SK-N-SH (cell line): ENCODE measurements around the gene KRT73. TPM values are rescaled to one million over a fixed set of nuclear protein-coding genes. Genes with fewer than 3 reads are reported as not detected.
A peak's percentile ranks its signal among the peaks of the same experiment; 100 is the strongest.

Source experiments
- CTCF ChIA-PET: fragments of 300-600, 350-600 bp; formaldehyde crosslinking; extraction: SDS; loops from one replicate; lab custom pipeline; 2021; lab: Yijun Ruan, JAX
- POLR2A ChIA-PET: fragments of 350-600 bp; sonication (Branson Sonifier 250); formaldehyde crosslinking; extraction: SDS; loops from one replicate; lab custom pipeline; 2020; ENCODE audit warnings: antibody characterized with exemption, inconsistent platforms; lab: Yijun Ruan, JAX
- DNase-seq: peaks from one replicate; pipeline ENCODE4 v3.0.0; 2012
- H2AFZ ChIP-seq: fragments of 200-600 bp; sonication (generic); 2 replicates; pipeline ENCODE4 v1.8.1; 2016; ENCODE audit warnings: antibody characterized with exemption, mild to moderate bottlenecking, low read depth
- H3F3A ChIP-seq: fragments of 200-600 bp; sonication (generic); replicated peaks from 2 replicates; pipeline ENCODE3; 2016; ENCODE audit warnings: antibody characterized with exemption, mild to moderate bottlenecking; ENCODE audit not compliant: insufficient read depth
- H3K27ac ChIP-seq, 2 experiments: fragments of 200-500 bp in 1 of 2; fragments of 200-600 bp in 1 of 2; sonication (Bioruptor generic) in 1 of 2; sonication (generic), shearing (Covaris generic) in 1 of 2; 2 replicates each; pipeline versions ENCODE4 v1.5.1 to v1.6.1; 2014 to 2016; ENCODE audit warnings: low read depth in 2 of 2, inconsistent platforms in 1 of 2, low read length in 1 of 2, mild to moderate bottlenecking in 1 of 2, mixed read lengths in 1 of 2
- H3K27me3 ChIP-seq: fragments of 200-600 bp; sonication (generic), shearing (Covaris generic); 2 replicates; pipeline ENCODE4 v1.6.1; 2016; ENCODE audit warnings: mixed run types; ENCODE audit not compliant: insufficient read depth
- H3K36me3 ChIP-seq, 2 experiments: fragments of 200-500 bp in 1 of 2; fragments of 200-600 bp in 1 of 2; sonication (Bioruptor generic) in 1 of 2; sonication (generic) in 1 of 2; replicated peaks in 1 of 2; 2 replicates each; pipeline versions ENCODE3 to v1.5.1; 2014 to 2016; ENCODE audit warnings: low read length in 1 of 2, mild to moderate bottlenecking in 1 of 2; ENCODE audit not compliant: insufficient read depth in 2 of 2, control insufficient read depth in 1 of 2
- H3K4me1 ChIP-seq, 2 experiments: fragments of 200-500 bp in 1 of 2; fragments of 200-600 bp in 1 of 2; sonication (Bioruptor generic) in 1 of 2; sonication (generic), shearing (Covaris generic) in 1 of 2; 2 replicates each; pipeline versions ENCODE4 v1.5.1 to v1.6.1; 2014 to 2016; ENCODE audit warnings: low read depth in 1 of 2, low read length in 1 of 2, mixed run types in 1 of 2; ENCODE audit not compliant: insufficient read depth in 2 of 2, control insufficient read depth in 1 of 2
- H3K4me2 ChIP-seq: fragments of 200-600 bp; sonication (generic), shearing (Covaris generic); 2 replicates; pipeline ENCODE4 v1.6.1; 2017; ENCODE audit warnings: mixed run types
- H3K4me3 ChIP-seq, 2 experiments: fragments of 200-500 bp in 1 of 2; fragments of 200-600 bp in 1 of 2; sonication (Bioruptor generic) in 1 of 2; sonication (generic), shearing (Covaris generic) in 1 of 2; 2 replicates each; pipeline versions ENCODE4 v1.5.1 to v1.8.1; 2014 to 2016; ENCODE audit warnings: low read depth in 2 of 2, inconsistent platforms in 1 of 2, low read length in 1 of 2, mild to moderate bottlenecking in 1 of 2, mixed read lengths in 1 of 2, moderate library complexity in 1 of 2
- H3K79me2 ChIP-seq: fragments of 200-600 bp; sonication (generic); 2 replicates; pipeline ENCODE4 v1.8.1; 2017; ENCODE audit warnings: mild to moderate bottlenecking; ENCODE audit not compliant: insufficient read depth
- H3K9ac ChIP-seq: fragments of 200-600 bp; sonication (generic); 2 replicates; pipeline ENCODE4 v1.6.1; 2017; ENCODE audit warnings: mixed run types
- H3K9me2 ChIP-seq: fragments of 200-600 bp; sonication (generic); 2 replicates; pipeline ENCODE4 v1.6.1; 2017; ENCODE audit warnings: mixed run types
- H3K9me3 ChIP-seq: fragments of 200-600 bp; sonication (generic); 2 replicates; pipeline ENCODE4 v1.6.1; 2017; ENCODE audit warnings: mixed run types, mild to moderate bottlenecking, moderate library complexity
- H4K20me1 ChIP-seq: fragments of 200-600 bp; sonication (generic); 2 replicates; pipeline ENCODE4 v1.6.1; 2017; ENCODE audit warnings: mild to moderate bottlenecking, mixed run types; ENCODE audit not compliant: insufficient read depth
- JUND ChIP-seq: IDR thresholded peaks from 2 replicates; pipeline ENCODE4 v1.4.0; 2012
- MXI1 ChIP-seq: IDR thresholded peaks from 2 replicates; pipeline ENCODE4 v1.6.1; 2012; ENCODE audit warnings: mild to moderate bottlenecking, low read depth, low read length, improper control_type of control experiment
- NFIC ChIP-seq: IDR thresholded peaks from 2 replicates; pipeline ENCODE4 v1.4.0; 2012; ENCODE audit warnings: borderline replicate concordance
- POLR2AphosphoS5 ChIP-seq: IDR thresholded peaks from 2 replicates; pipeline ENCODE4 v1.6.1; 2012; ENCODE audit warnings: low read depth, low read length
- RAD21 ChIP-seq: IDR thresholded peaks from 2 replicates; pipeline ENCODE4 v1.6.1; 2012; ENCODE audit warnings: mild to moderate bottlenecking, low read length
- TAF1 ChIP-seq: IDR thresholded peaks from 2 replicates; pipeline ENCODE4 v1.6.1; 2012; ENCODE audit warnings: low read depth, mild to moderate bottlenecking, low read length, moderate library complexity, borderline replicate concordance
- YY1 ChIP-seq: IDR thresholded peaks from 2 replicates; pipeline ENCODE4 v1.4.0; 2012; ENCODE audit warnings: low read depth, mild to moderate bottlenecking
- WGBS: methylation state at CpG from one replicate; pipeline ENCODE4 v1.1.6; 2017; ENCODE audit warnings: low lambda C conversion rate; 5-methylcytosine and 5-hydroxymethylcytosine counted together
- polyA plus RNA-seq, 3 experiments: library from polyadenylated mRNA; depleted of rRNA; stranded (reverse); fragments of >200 nt; gene quantifications; 2 replicates each; pipeline ENCODE4 v1.2.3, GENCODE V29; 2012
- TF ChIP-seq, protein P1 (sequence below): fragments of 150-350 bp; IDR thresholded peaks from 2 replicates; pipeline ENCODE4 v1.6.1; 2016; ENCODE audit warnings: mild to moderate bottlenecking, low read depth, low read length
- TF ChIP-seq, protein P2 (sequence below): fragments of 200-600 bp; sonication (generic); IDR thresholded peaks from 2 replicates; pipeline ENCODE4 v1.6.1; 2017; ENCODE audit warnings: antibody characterized with exemption, mild to moderate bottlenecking, moderate library complexity

The KRT73 gene
- polyA plus RNA-seq, 1 of the 3 experiments (the other 2 are of a cell fraction) = not detected

DNA sequence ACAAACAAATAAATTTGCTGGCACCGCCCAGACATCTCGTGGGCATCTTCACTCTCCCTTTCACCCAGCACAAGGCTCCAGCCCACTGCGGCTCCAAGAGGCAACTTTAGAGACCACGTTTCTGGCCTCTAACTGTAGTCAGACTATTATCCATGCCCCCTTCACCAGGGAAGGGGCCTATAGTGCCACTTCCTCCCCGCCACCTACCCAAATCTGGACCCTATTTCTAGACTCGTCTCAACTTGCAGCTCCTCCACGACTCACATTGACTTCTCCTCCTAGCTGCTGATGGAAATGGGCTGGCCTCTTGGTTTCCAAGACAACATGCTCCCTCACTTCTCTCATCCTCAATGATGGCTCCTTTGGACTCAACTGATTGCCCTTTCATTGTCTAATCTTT is 49.6 kb upstream of the KRT73 start:
- H3F3A ChIP-seq = no peaks in the 10 kb centered on the region
- ChIA-PET CTCF (interaction anchor here (1.4 kb wide), 1 partner anchor 8 kb away, joined by 3 read pairs; no protein-coding TSS in a partner anchor), POLR2A (no interaction called here)
- TF ChIP-seq, protein P1, sequence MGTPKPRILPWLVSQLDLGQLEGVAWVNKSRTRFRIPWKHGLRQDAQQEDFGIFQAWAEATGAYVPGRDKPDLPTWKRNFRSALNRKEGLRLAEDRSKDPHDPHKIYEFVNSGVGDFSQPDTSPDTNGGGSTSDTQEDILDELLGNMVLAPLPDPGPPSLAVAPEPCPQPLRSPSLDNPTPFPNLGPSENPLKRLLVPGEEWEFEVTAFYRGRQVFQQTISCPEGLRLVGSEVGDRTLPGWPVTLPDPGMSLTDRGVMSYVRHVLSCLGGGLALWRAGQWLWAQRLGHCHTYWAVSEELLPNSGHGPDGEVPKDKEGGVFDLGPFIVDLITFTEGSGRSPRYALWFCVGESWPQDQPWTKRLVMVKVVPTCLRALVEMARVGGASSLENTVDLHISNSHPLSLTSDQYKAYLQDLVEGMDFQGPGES = no peak
- TF ChIP-seq NFIC = no peak
- no peak for TF ChIP-seq YY1
- TF ChIP-seq MXI1 = no peak
- TF ChIP-seq TAF1 = no peak
- TF ChIP-seq JUND = no peak
- TF ChIP-seq RAD21 = no peak
- no peak for DNase-seq
- H3K4me2 ChIP-seq = no peak overlapping the region
- H3K9me2 ChIP-seq = no peaks in the 10 kb centered on the region
- no peaks in the 10 kb centered on the region for H3K36me3 ChIP-seq
- no peak overlapping the region for H3K4me3 ChIP-seq
- H3K9me3 ChIP-seq = no peaks in the 10 kb centered on the region
- H4K20me1 ChIP-seq = no peaks in the 10 kb centered on the region
- 27% methylated on average over 5 of the region's 7 CpGs for WGBS
- H2AFZ ChIP-seq = no peak overlapping the region
- H3K27me3 ChIP-seq = peaks cover 40% of the 10 kb centered on the region
- H3K9ac ChIP-seq = no peak overlapping the region
- no peak overlapping the region for H3K27ac ChIP-seq
- no peaks in the 10 kb centered on the region for H3K4me1 ChIP-seq
- H3K79me2 ChIP-seq = no peaks in the 10 kb centered on the region

DNA sequence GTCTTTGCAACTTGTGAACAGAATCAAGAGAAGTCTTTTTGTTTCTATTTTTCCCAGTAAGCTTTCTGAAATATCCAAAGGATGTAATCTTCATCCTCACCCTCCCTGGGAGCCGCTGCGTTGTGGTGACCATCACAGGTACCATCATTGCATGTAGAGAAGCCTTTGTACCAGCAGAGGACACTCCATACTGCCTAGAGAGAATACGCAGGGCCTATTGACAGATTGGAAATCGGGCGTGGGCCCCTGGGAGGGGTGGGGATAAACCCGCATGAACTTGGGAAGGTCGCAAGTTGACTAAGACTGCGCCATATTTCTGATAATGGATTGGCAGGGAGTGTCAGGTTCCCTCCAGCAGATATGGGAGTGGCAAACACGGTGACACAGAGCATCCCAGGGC is 49.1 kb upstream of the KRT73 start:
- H3K4me3 ChIP-seq = no peak overlapping the region
- POLR2A ChIA-PET = no interaction called here
- no peak for TF ChIP-seq POLR2AphosphoS5
- TF ChIP-seq, protein P2, sequence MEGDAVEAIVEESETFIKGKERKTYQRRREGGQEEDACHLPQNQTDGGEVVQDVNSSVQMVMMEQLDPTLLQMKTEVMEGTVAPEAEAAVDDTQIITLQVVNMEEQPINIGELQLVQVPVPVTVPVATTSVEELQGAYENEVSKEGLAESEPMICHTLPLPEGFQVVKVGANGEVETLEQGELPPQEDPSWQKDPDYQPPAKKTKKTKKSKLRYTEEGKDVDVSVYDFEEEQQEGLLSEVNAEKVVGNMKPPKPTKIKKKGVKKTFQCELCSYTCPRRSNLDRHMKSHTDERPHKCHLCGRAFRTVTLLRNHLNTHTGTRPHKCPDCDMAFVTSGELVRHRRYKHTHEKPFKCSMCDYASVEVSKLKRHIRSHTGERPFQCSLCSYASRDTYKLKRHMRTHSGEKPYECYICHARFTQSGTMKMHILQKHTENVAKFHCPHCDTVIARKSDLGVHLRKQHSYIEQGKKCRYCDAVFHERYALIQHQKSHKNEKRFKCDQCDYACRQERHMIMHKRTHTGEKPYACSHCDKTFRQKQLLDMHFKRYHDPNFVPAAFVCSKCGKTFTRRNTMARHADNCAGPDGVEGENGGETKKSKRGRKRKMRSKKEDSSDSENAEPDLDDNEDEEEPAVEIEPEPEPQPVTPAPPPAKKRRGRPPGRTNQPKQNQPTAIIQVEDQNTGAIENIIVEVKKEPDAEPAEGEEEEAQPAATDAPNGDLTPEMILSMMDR = peak; percentile 23; the same call in 1 of the 2 replicates
- TF ChIP-seq, all 33 proteins: peak for 1
- no peak overlapping the region for H3K27ac ChIP-seq
- no peaks in the 10 kb centered on the region for H3K4me1 ChIP-seq
- 31% methylated on average over 9 of the region's 9 CpGs for WGBS
- H3K36me3 ChIP-seq = no peaks in the 10 kb centered on the region
- H3K9me3 ChIP-seq = no peaks in the 10 kb centered on the region
- no peaks in the 10 kb centered on the region for H3K79me2 ChIP-seq
- no peaks in the 10 kb centered on the region for H3K9me2 ChIP-seq
- H3K4me2 ChIP-seq = no peak overlapping the region
- DNase-seq = no peak
- H3F3A ChIP-seq = no peaks in the 10 kb centered on the region
- H4K20me1 ChIP-seq = no peaks in the 10 kb centered on the region
- no peak overlapping the region for H3K9ac ChIP-seq
- H2AFZ ChIP-seq = no peak overlapping the region
- CTCF ChIA-PET = interaction anchor here (0.7 to 1.4 kb wide), 3 partner anchors 9 to 203 kb away, joined by 3 to 5 read pairs (median 3); no protein-coding TSS in a partner anchor
- peaks cover 40% of the 10 kb centered on the region for H3K27me3 ChIP-seq

DNA sequence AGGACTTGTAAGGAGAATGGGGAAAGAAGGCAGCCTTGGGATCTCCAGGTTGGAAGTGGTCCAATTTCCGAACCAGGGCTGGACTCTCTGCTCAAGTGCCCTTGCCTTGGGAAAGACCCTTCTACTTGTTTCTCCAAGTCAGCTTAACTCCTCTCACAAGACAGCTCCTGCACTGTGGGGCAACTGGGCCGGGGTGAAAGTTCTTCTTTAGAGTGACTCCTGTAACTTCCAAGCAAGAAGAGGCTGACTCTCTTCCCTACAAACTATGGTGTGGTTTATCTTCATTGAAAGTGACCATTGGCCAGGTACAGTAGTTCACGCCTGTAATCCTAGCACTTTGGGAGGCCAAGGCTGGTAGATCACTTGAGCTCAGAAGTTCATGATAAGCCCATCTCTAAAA is 48.1 kb upstream of the KRT73 start:
- Histone ChIP-seq H4K20me1 (no peaks in the 10 kb centered on the region), H3K9me3 (no peaks in the 10 kb centered on the region), H3K79me2 (no peaks in the 10 kb centered on the region), H3K27me3 (peaks cover 33% of the 10 kb centered on the region), H3K9ac (no peak overlapping the region), H3F3A (no peaks in the 10 kb centered on the region), H3K4me1 (no peaks in the 10 kb centered on the region), H3K27ac (no peak overlapping the region), H3K9me2 (no peaks in the 10 kb centered on the region), H3K36me3 (no peaks in the 10 kb centered on the region), H3K4me3 (no peak overlapping the region), H3K4me2 (no peak overlapping the region), H2AFZ (no peak overlapping the region)
- no peak for DNase-seq
- TF ChIP-seq YY1 = no peak
- TF ChIP-seq POLR2AphosphoS5 = no peak
- ChIA-PET CTCF (interaction anchor here (1.4 kb wide), 2 partner anchors 10 to 199 kb away, joined by 3 to 5 read pairs; no protein-coding TSS in a partner anchor), POLR2A (no interaction called here)
- WGBS = 10% methylated on average over 3 of the region's 3 CpGs
